HEK293 (cell line): Measurements from ENCODE around the gene CPNE1.
A peak's percentile ranks its signal among the peaks of the same experiment; 100 is the strongest.

ENCODE experiments used
- KLF9 ChIP-seq: fragments of 450-650 bp; formaldehyde crosslinking; IDR thresholded peaks from 2 replicates; pipeline ENCODE4 v1.5.1; 2016; ENCODE audit warnings: missing biosample characterization, missing genetic modification characterization, low read depth
- PATZ1 ChIP-seq: fragments of 450-650 bp; formaldehyde crosslinking; IDR thresholded peaks from 2 replicates; pipeline ENCODE4 v1.5.1; 2016; ENCODE audit warnings: missing biosample characterization, missing genetic modification characterization
- PRDM1 ChIP-seq: fragments of 450-650 bp; formaldehyde crosslinking; IDR thresholded peaks from 2 replicates; pipeline ENCODE4; 2016; ENCODE audit warnings: missing biosample characterization, missing genetic modification characterization
- WT1 ChIP-seq: fragments of 450-650 bp; formaldehyde crosslinking; IDR thresholded peaks from 2 replicates; pipeline ENCODE4 v1.5.1; 2016; ENCODE audit warnings: missing biosample characterization, missing genetic modification characterization
- ZBTB44 ChIP-seq: fragments of 450-650 bp; IDR thresholded peaks from 2 replicates; pipeline ENCODE4 v1.5.1; 2018; ENCODE audit warnings: missing biosample characterization, mild to moderate bottlenecking, missing genetic modification characterization
- ZFHX2 ChIP-seq: fragments of 450-650 bp; formaldehyde crosslinking; conservative IDR thresholded peaks from 2 replicates; pipeline ENCODE4 v1.5.1; 2016; ENCODE audit warnings: missing biosample characterization, missing genetic modification characterization
- ZNF239 ChIP-seq: fragments of 450-650 bp; formaldehyde crosslinking; IDR thresholded peaks from 2 replicates; pipeline ENCODE4 v1.5.1; 2016; ENCODE audit warnings: missing biosample characterization, missing genetic modification characterization
- ZNF391 ChIP-seq: fragments of 450-650 bp; formaldehyde crosslinking; IDR thresholded peaks from 2 replicates; pipeline ENCODE4 v1.5.1; 2016; ENCODE audit warnings: low read depth, missing biosample characterization, missing genetic modification characterization, borderline replicate concordance
- ZNF433 ChIP-seq: fragments of 450-650 bp; formaldehyde crosslinking; IDR thresholded peaks from 2 replicates; pipeline ENCODE4 v1.5.1; 2016; ENCODE audit warnings: missing biosample characterization, missing genetic modification characterization, low read depth
- ZNF449 ChIP-seq: fragments of 450-650 bp; formaldehyde crosslinking; IDR thresholded peaks from 2 replicates; pipeline ENCODE4 v1.5.1; 2017; ENCODE audit warnings: missing biosample characterization, mild to moderate bottlenecking, missing genetic modification characterization, moderate library complexity
- ZNF596 ChIP-seq: fragments of 450-650 bp; IDR thresholded peaks from 2 replicates; pipeline ENCODE4 v1.5.0; 2018; ENCODE audit warnings: missing biosample characterization, mild to moderate bottlenecking, missing genetic modification characterization, moderate library complexity
- ZNF692 ChIP-seq: fragments of 450-650 bp; formaldehyde crosslinking; IDR thresholded peaks from 2 replicates; pipeline ENCODE4 v1.5.1; 2016; ENCODE audit warnings: missing biosample characterization, missing genetic modification characterization
- ZNF837 ChIP-seq: fragments of 450-650 bp; formaldehyde crosslinking; IDR thresholded peaks from 2 replicates; pipeline ENCODE4 v1.5.1; 2016; ENCODE audit warnings: missing biosample characterization, missing genetic modification characterization
- TF ChIP-seq, protein P1 (sequence below): fragments of 450-650 bp; formaldehyde crosslinking; IDR thresholded peaks from 2 replicates; pipeline ENCODE4 v1.5.1; 2016; ENCODE audit warnings: missing biosample characterization, missing genetic modification characterization
- TF ChIP-seq, protein P2 (sequence below): fragments of 450-650 bp; formaldehyde crosslinking; IDR thresholded peaks from 2 replicates; pipeline ENCODE4 v1.5.1; 2016; ENCODE audit warnings: missing biosample characterization, missing genetic modification characterization, borderline replicate concordance

The CPNE1 gene

DNA sequence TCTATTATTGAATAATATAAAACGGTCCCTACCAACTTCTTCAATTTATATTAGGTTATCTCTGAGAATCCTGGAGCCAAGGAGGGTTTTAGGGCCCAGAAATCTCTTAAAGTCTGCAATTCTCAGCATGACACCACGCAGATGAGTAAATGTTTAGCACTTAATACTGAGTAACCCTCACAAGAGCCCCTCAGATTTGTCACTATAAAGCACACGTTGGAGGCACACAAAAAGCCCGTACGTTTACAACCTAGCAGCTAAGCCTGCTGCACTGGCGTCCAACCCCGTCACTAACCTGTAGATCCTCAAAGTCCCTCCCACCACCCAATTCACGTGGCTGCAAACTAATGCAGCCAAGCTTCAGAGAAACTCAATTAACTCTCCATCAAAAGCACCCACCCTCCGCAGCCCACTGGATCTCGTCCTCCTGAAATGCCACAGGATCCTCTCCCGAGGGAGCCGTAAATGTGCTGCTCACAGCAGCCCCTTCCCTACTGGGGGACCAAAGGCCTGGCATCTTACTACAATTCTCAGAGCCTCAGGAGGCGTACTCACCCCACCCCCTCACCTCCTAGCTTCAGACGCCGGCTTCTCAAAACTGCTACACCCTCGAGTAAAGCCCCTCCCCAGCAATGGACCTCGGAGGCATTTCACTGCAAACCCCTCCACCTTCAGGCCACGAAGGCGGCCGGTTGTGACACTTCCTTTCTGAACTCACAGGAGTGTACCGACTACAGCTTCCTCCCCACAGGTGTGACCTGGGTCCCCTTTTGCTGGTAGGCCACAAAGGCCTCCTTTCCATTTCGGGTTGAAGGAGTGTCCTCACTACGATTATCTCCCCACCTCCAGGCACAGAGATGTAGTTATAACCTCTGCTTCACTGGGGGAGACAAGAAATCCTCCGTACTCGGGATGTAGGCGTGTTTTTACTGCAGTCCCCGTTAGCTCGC lies 909 bp downstream of the CPNE1 start (continued):
- TF ChIP-seq, protein P1, sequence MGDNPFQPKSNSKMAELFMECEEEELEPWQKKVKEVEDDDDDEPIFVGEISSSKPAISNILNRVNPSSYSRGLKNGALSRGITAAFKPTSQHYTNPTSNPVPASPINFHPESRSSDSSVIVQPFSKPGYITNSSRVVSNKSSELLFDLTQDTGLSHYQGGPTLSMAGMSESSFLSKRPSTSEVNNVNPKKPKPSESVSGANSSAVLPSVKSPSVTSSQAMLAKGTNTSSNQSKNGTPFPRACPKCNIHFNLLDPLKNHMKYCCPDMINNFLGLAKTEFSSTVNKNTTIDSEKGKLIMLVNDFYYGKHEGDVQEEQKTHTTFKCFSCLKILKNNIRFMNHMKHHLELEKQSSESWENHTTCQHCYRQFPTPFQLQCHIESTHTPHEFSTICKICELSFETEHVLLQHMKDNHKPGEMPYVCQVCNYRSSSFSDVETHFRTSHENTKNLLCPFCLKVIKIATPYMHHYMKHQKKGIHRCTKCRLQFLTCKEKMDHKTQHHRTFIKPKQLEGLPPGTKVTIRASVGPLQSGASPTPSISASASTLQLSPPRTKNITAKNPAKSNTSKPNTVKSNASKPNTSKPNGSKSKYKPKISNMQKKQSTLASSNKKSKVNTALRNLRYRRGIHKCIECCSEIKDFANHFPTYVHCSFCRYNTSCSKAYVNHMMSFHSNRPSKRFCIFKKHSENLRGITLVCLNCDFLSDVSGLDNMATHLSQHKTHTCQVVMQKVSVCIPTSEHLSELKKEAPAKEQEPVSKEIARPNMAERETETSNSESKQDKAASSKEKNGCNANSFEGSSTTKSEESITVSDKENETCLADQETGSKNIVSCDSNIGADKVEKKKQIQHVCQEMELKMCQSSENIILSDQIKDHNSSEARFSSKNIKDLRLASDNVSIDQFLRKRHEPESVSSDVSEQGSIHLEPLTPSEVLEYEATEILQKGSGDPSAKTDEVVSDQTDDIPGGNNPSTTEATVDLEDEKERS: no peak
- TF ChIP-seq ZNF239 (tag by site-specific recombination) (no peak), ZNF433 (tag by site-specific recombination) (0 out of 2 replicates have a peak, but pooled peaks have one; percentile 6), ZFHX2 (tag by site-specific recombination) (peak; percentile 78), ZNF596 (tag by site-specific recombination) (no peak; the same call in 1 of the 2 replicates), WT1 (tag by site-specific recombination) (peak; percentile 53), KLF9 (tag by site-specific recombination) (peak; percentile 67; the same call in 1 of the 2 replicates), PRDM1 (tag by site-specific recombination) (no peak), ZBTB44 (tag by site-specific recombination) (peak; percentile 60), ZNF837 (0 out of 2 replicates have a peak, but pooled peaks have one; percentile 9), ZNF391 (no peak; the same call in 1 of the 2 replicates), ZNF449 (tag by site-specific recombination) (no peak), PATZ1 (tag by site-specific recombination) (peak; percentile 52; the same call in 1 of the 2 replicates), ZNF692 (0 out of 2 replicates have a peak, but pooled peaks have one; percentile 9)
- TF ChIP-seq, protein P2, sequence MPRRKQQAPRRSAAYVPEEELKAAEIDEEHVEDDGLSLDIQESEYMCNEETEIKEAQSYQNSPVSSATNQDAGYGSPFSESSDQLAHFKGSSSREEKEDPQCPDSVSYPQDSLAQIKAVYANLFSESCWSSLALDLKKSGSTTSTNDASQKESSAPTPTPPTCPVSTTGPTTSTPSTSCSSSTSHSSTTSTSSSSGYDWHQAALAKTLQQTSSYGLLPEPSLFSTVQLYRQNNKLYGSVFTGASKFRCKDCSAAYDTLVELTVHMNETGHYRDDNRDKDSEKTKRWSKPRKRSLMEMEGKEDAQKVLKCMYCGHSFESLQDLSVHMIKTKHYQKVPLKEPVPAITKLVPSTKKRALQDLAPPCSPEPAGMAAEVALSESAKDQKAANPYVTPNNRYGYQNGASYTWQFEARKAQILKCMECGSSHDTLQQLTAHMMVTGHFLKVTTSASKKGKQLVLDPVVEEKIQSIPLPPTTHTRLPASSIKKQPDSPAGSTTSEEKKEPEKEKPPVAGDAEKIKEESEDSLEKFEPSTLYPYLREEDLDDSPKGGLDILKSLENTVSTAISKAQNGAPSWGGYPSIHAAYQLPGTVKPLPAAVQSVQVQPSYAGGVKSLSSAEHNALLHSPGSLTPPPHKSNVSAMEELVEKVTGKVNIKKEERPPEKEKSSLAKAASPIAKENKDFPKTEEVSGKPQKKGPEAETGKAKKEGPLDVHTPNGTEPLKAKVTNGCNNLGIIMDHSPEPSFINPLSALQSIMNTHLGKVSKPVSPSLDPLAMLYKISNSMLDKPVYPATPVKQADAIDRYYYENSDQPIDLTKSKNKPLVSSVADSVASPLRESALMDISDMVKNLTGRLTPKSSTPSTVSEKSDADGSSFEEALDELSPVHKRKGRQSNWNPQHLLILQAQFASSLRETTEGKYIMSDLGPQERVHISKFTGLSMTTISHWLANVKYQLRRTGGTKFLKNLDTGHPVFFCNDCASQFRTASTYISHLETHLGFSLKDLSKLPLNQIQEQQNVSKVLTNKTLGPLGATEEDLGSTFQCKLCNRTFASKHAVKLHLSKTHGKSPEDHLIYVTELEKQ (tag by site-specific recombination): 0 out of 2 replicates have a peak, but pooled peaks have one; percentile 4
